ENCODE measurements around the gene FCN1.
"Not testable (repeated sequence)": the region's sequence is repeated elsewhere in the genome, so short reads cannot be mapped to it uniquely, and the experiment has no call there.

Gene FCN1

GRCh38 chr9:134871697-134872340 is 45.9 kb downstream of the FCN1 start:
- DNase-seq (ENCODE audit: low spot score), result no peak

GRCh38 chr9:134870746-134871662 is 46.7 kb downstream of the FCN1 start:
- DNase-seq (ENCODE audit: low spot score), result no peak

GRCh38 chr9:134870301-134870694 is 47.4 kb downstream of the FCN1 start:
- DNase-seq (ENCODE audit: low spot score), result no peak

- no peak for DNase-seq (ENCODE audit: low spot score)
These were observed 48.0 kb downstream of the FCN1 start for GRCh38 chr9:134869554-134870300.

GRCh38 chr9:134868751-134869553 is 48.8 kb downstream of the FCN1 start:
- no peak for DNase-seq (ENCODE audit: low spot score)

- DNase-seq (ENCODE audit: low spot score), result no peak
These were observed 49.6 kb downstream of the FCN1 start for GRCh38 chr9:134867917-134868750.

- DNase-seq (ENCODE audit: low spot score), result no peak
These were observed 52.9 kb downstream of the FCN1 start for GRCh38 chr9:134864821-134865190.

- DNase-seq (ENCODE audit: low spot score), result no peak
These were observed 53.5 kb downstream of the FCN1 start for GRCh38 chr9:134863941-134864820.

- DNase-seq (ENCODE audit: low spot score), result no peak
These were observed 54.3 kb downstream of the FCN1 start for GRCh38 chr9:134863306-134863902.

- no peak for DNase-seq (ENCODE audit: low spot score)
These were observed 55.9 kb downstream of the FCN1 start for GRCh38 chr9:134861595-134862334.

GRCh38 chr9:134860510-134860909 is 57.2 kb downstream of the FCN1 start:
- no peak for DNase-seq (ENCODE audit: low spot score)

- no peak for DNase-seq (ENCODE audit: low spot score)
These were observed 59.5 kb downstream of the FCN1 start for GRCh38 chr9:134858051-134858841.

GRCh38 chr9:134857451-134857850 is 60.3 kb downstream of the FCN1 start:
- not testable (repeated sequence) for DNase-seq (ENCODE audit: low spot score)

GRCh38 chr9:134855900-134856377 is 61.8 kb downstream of the FCN1 start:
- DNase-seq (ENCODE audit: low spot score), result no peak

All from putamen (tissue), 1 donor.